Measurements from ENCODE around the gene IDH1. TPM values are rescaled to one million over a fixed set of nuclear protein-coding genes. Genes with fewer than 3 reads are reported as not detected.

IDH1 gene
- total RNA-seq, 1 experiment from 2014 or later: 91.2 TPM

- Histone ChIP-seq H3K4me1 (ENCODE audit: control insufficient read depth in 1 of 2, insufficient read depth in 2 of 2, low read length in 2 of 2) (peaks cover 0 to 10% of the 10 kb centered on the region in 2 experiments; a peak in 2 of 4 replicates), H3K9me3 (ENCODE audit: control insufficient read depth in 1 of 2, insufficient read depth in 1 of 2, low read depth in 1 of 2, low read length in 2 of 2) (no peaks in the 10 kb centered on the region), H3K4me2 (ENCODE audit: low read length) (no peak overlapping the region), H3K27ac (ENCODE audit: low read depth, low read length) (no peak overlapping the region), H3K9ac (ENCODE audit: low read length) (no peak overlapping the region), H3K36me3 (ENCODE audit: control insufficient read depth in 1 of 2, insufficient read depth in 2 of 2, low read length in 2 of 2) (no peaks in the 10 kb centered on the region), H4K20me1 (ENCODE audit: insufficient read depth) (no peaks in the 10 kb centered on the region), H2AFZ (ENCODE audit: low read depth, low read length, poor library complexity, severe bottlenecking) (no peak overlapping the region), H3K4me3 (replicated peaks in 1 of 2; ENCODE audit: low read depth in 1 of 2, low read length in 2 of 2) (no peak overlapping the region), H3K9me2 (ENCODE audit: insufficient read depth) (no peaks in the 10 kb centered on the region), H3K27me3 (ENCODE audit: insufficient read depth, low read length) (no peaks in the 10 kb centered on the region), H3K79me2 (ENCODE audit: insufficient read depth, low read length) (no peaks in the 10 kb centered on the region)
- BruUV-seq (replicated peaks): no TSS peak
- intact Hi-C loops (cut with micrococcal nuclease): no loop called here
- ChIA-PET POLR2A (no interaction called here), CTCF (no interaction called here), RAD21 (ENCODE audit: low non-redundant PET in 1 of 2, low total read pairs in 2 of 2, uncharacterized antibody in 2 of 2, unreplicated experiment in 2 of 2) (no interaction called here)
- DNase-seq (ENCODE audit: low read depth, low spot score) (no peak), ATAC-seq (no peak)
- TF ChIP-seq ZBTB33 (IDR thresholded peaks at IDR 0.05; ENCODE audit: extremely low read depth, insufficient replicate concordance, low read length) (no peak), ELF1 (IDR thresholded peaks at IDR 0.05; ENCODE audit: borderline replicate concordance, low read depth) (no peak), SP1 (IDR thresholded peaks at IDR 0.05; ENCODE audit: low read depth) (no peak), SRF (IDR thresholded peaks at IDR 0.05; ENCODE audit: low read depth) (no peak), POLR2AphosphoS5 (IDR thresholded peaks at IDR 0.05; ENCODE audit: low read depth, low read length) (no peak), CTCF (IDR thresholded peaks at IDR 0.05 in 2 of 3, conservative IDR thresholded peaks at IDR 0.05 in 1 of 3; ENCODE audit: borderline replicate concordance in 1 of 3, insufficient read depth in 1 of 3, low read depth in 2 of 3, low read length in 2 of 3) (no peak), TCF7L2 (IDR thresholded peaks at IDR 0.05; ENCODE audit: borderline replicate concordance, extremely low read depth, insufficient read depth, insufficient read length) (no peak), SIN3A (IDR thresholded peaks at IDR 0.05; ENCODE audit: low read depth) (no peak), POLR2A (IDR thresholded peaks at IDR 0.05; ENCODE audit: borderline replicate concordance, extremely low read depth, insufficient read depth, insufficient read length) (no peak), CBX3 (IDR thresholded peaks at IDR 0.05; ENCODE audit: low read depth) (no peak), JUND (IDR thresholded peaks at IDR 0.05) (no peak)
Observed at GRCh38 chr2:208224802-208225201, 30.1 kb downstream of the IDH1 start.
